GM18951 (cell line): ENCODE measurements around the gene LRBA.

Experiments used
- POLR2A ChIP-seq: IDR thresholded peaks from 4 replicates; pipeline ENCODE4 v1.6.1; 2011; ENCODE audit warnings: mild to moderate bottlenecking; ENCODE audit not compliant: insufficient read length, insufficient read depth; ENCODE audit errors: extremely low read depth
- in situ Hi-C: fragments of 300-500 bp; cut with MboI; formaldehyde crosslinking; loops from one replicate; pipeline ENCODE4 v1.12.0; 2022; ENCODE audit warnings: low sequenced_read_pairs, mixed read lengths, inconsistent platforms; ENCODE audit not compliant: unreplicated experiment

The LRBA gene

DNA sequence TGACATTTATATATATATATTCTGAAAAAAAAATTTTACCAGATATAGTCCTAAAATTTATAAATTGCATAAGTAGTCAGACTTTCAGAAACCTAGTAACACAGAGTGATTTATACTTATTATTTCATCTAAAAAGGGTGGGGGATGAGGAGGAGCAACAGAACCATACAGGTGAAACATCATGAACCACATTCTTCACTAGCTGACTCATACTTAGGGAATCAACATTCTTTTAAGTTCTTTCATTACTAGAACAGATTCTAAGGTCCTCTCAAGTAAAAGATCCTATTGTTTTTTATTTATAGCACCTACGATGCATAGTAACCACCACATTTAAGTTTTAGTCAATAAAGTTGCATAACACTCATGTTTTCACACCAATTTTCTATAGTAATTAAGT is 166.1 kb downstream of the LRBA start:
- TF ChIP-seq POLR2A, result no peak
- in situ Hi-C loops, result no loop called here

- no peak for TF ChIP-seq POLR2A
- in situ Hi-C loops, result no loop called here
Observed at GRCh38 chr4:150828159-150828558, 186.9 kb downstream of the LRBA start.

DNA sequence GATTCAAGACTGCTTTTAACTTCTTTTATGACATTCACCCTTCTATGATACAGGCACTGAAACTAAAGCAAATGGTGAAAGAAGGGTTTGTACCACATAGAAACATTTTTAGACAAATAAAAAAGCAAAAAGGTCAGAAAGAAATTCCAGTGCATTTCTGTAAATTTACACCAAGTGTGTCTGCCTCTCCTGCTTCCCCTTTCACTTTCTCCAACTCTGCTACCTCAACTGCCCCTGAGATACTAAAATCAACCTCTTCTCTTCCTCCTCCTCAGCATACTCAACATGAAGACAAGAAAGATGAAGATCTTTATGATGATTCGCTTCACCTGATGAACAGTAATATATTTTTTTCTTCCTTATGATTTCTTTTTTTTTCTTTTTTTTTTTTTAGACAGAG is 187.9 kb downstream of the LRBA start:
- in situ Hi-C loops, result no loop called here

GRCh38 chr4:150826306-150826705 is 188.8 kb downstream of the LRBA start:
- no peak for TF ChIP-seq POLR2A
- in situ Hi-C loops, result no loop called here

More for the DNA sequence above, 187.9 kb downstream of the LRBA start:
- no peak for TF ChIP-seq POLR2A

GRCh38 chr4:150822407-150822806 is 192.7 kb downstream of the LRBA start:
- in situ Hi-C loops, result no loop called here

GRCh38 chr4:150821641-150822040 is 193.4 kb downstream of the LRBA start:
- in situ Hi-C loops, result no loop called here
- no peak for TF ChIP-seq POLR2A

More at GRCh38 chr4:150822407-150822806, 192.7 kb downstream of the LRBA start:
- no peak for TF ChIP-seq POLR2A

GRCh38 chr4:150820409-150820808 is 194.7 kb downstream of the LRBA start:
- no peak for TF ChIP-seq POLR2A
- in situ Hi-C loops, result no loop called here

DNA sequence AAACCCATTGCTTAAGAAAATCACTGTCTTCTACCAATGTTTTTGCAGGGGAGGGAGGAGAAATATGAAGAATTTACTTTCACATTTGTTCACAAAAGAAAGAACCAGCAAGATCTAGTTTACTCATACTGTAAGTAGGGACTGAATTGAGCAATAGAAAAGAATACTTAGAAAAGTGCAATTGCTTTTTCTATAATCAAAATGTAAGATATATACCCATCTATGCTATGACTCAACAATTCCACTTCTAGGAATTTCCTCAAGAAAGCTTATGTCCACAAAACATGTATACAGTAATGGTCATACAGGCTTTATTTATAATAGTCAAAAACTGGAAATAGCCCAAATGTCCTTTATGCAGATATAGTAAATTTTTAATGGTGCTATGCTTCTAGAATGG is 196.4 kb downstream of the LRBA start:
- in situ Hi-C loops, result no loop called here

DNA sequence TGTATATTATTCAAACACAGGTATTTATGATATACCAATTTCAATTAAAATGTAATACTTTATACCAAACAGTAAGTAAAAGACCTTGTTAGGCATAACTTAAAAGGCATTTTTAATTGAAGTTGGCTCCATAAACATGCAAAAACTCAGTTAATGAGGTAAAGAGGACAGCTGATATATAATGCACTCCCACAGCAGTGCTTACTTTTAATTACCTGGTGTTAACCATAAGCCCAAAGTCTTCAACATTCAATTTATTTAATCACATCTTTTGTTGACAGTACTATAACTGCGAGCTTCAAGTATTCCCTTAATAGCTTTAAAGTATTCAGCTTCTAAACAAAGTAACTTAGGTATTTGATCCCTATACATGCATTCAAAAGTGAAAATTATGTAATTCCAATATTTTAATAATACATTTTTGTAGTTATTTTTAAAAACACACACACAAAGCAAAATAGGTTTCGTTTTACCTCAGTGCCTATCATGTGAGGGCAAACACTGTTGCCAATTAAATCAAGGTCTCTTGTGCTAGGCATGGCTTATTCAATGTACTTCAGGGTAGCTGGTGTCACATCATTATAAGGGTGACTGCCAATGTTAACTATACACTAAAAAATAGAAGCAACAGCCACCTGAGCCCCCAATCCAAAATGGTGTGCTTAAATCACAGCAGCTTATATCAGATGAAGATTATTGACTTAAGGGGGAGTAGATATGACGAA is 197.1 kb downstream of the LRBA start:
- in situ Hi-C loops, result no loop called here
- TF ChIP-seq POLR2A, result no peak

More for the DNA sequence above, 196.4 kb downstream of the LRBA start:
- TF ChIP-seq POLR2A, result no peak

- no peak for TF ChIP-seq POLR2A
- in situ Hi-C loops, result no loop called here
Observed at GRCh38 chr4:150817017-150817416, 198.1 kb downstream of the LRBA start.

DNA sequence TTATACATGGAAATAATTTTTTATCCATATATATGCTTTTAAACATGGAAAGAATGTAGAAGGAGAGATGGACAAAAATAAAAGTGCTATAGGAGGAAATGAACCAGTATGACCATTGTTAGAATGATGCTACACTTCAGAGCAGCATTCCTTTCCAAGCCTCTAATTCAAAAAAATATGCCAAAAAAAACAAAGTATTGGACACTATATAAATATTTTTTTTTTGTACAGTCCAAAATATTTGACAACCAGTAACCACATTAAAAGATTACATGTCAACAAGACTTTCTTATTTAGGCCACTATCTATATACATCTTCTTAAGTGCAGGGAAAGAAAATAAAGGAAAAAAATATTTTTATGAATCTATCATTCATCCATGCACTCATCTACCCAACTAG is 198.6 kb downstream of the LRBA start:
- TF ChIP-seq POLR2A, result no peak
- in situ Hi-C loops, result no loop called here

GRCh38 chr4:150814873-150815272 is 200.2 kb downstream of the LRBA start:
- in situ Hi-C loops, result no loop called here
- TF ChIP-seq POLR2A, result no peak

DNA sequence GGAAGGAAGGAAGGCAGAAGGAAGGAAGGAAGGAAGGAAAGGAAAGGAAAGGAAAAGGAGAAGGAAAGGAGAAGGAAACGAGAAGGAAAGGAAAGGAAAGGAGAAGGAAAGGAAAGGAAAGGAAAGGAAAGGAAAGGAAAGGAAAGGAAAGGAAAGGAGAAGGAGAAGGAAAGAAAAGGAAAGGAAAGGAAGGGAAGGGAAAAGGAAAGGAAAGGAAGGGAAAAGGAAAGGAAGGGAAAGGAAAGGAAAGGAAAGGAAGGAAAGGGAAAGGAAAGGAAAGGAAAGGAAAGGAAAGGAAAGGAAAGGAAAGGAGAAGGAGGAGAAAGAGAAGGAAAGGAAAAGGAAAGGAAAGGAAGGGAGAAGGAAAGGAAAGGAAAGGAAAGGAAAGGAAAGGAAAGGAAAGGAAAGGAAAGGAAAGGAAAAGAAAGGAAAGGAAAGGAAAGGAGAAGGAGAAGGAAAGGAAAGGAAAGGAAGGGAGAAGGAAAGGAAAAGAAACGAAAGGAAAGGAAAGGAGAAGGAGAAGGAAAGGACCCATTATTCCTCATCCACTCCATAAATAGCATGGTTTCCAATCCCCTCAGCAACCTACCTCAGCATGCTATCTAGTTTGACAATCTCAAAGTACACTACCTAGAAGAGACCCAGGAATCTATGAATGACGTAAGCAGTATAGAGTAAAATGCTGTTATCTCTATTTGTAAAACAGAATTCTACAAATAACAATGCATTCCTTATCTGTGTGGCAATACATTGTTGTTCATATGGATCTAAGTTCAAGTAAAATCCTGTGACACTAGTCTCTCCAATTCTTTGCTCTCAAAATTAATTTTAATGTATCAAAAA is 209.7 kb downstream of the LRBA start:
- no peak for TF ChIP-seq POLR2A
- in situ Hi-C loops, result no loop called here

- in situ Hi-C loops, result no loop called here
- TF ChIP-seq POLR2A, result no peak
Observed at GRCh38 chr4:150801833-150802232, 213.3 kb downstream of the LRBA start.
